NB4 (cell line): Measurements from ENCODE around the gene AP4M1.

ENCODE experiments used
- DNase-seq: peaks from one replicate; pipeline ENCODE4 v3.0.0; 2010; ENCODE audit warnings: low read depth
- H3K4me3 ChIP-seq: one replicate; pipeline ENCODE4 v1.5.1; 2011; ENCODE audit warnings: mild to moderate bottlenecking, low read depth, low read length, moderate library complexity
- CTCF ChIP-seq: IDR thresholded peaks from one replicate; pipeline ENCODE4 v1.5.1; 2012; ENCODE audit warnings: low read depth, low read length
- MAX ChIP-seq: IDR thresholded peaks from 2 replicates; pipeline ENCODE4 v1.6.1; 2011; ENCODE audit warnings: low read depth, low read length
- MYC ChIP-seq: IDR thresholded peaks from 2 replicates; pipeline ENCODE4 v1.6.1; 2011; ENCODE audit warnings: low read depth, low read length
- POLR2A ChIP-seq: IDR thresholded peaks from 2 replicates; pipeline ENCODE4 v1.6.1; 2011; ENCODE audit warnings: mild to moderate bottlenecking; ENCODE audit not compliant: insufficient read length; ENCODE audit errors: extremely low read depth

AP4M1 gene

GRCh38 chr7:100102950-100103840 is 1.8 kb downstream of the AP4M1 start:
- no peak for DNase-seq
- no peak for TF ChIP-seq MYC
- no peak for TF ChIP-seq CTCF
- TF ChIP-seq POLR2A, result no peak
- no peak overlapping the region for H3K4me3 ChIP-seq

- no peak for TF ChIP-seq POLR2A
- TF ChIP-seq MYC, result no peak
Observed at GRCh38 chr7:100105534-100105933, 4.1 kb downstream of the AP4M1 start.

GRCh38 chr7:100106633-100107032 is 5.2 kb downstream of the AP4M1 start:
- no peak for DNase-seq
- H3K4me3 ChIP-seq, result no peak overlapping the region
- TF ChIP-seq POLR2A, result no peak
- TF ChIP-seq CTCF, result no peak
- TF ChIP-seq MYC, result no peak
- no peak for TF ChIP-seq MAX

More at GRCh38 chr7:100105534-100105933, 4.1 kb downstream of the AP4M1 start:
- H3K4me3 ChIP-seq, result no peak overlapping the region
- no peak for DNase-seq

- H3K4me3 ChIP-seq, result no peak overlapping the region
- DNase-seq, result no peak
- TF ChIP-seq MAX (no peak), POLR2A (no peak), MYC (no peak), CTCF (no peak)
Observed at GRCh38 chr7:100107125-100107737, 5.8 kb downstream of the AP4M1 start.

- DNase-seq, result no peak
- no peak overlapping the region for H3K4me3 ChIP-seq
- TF ChIP-seq MYC (no peak), CTCF (no peak), MAX (no peak), POLR2A (no peak)
Observed at GRCh38 chr7:100107890-100108289, 6.4 kb downstream of the AP4M1 start.

- no peak overlapping the region for H3K4me3 ChIP-seq
- TF ChIP-seq MYC (no peak), CTCF (peak; percentile 24)
- DNase-seq, result peak; percentile 31
Observed at GRCh38 chr7:100109521-100110163, 8.2 kb downstream of the AP4M1 start.
